HG03565 (cell line): ENCODE data around the gene SPATS2.

Experiments used
- ATAC-seq: cut with Tn5 transposase; IDR thresholded peaks from one replicate; pipeline ENCODE4 v1.9.1; 2021; ENCODE audit warnings: mild to moderate bottlenecking, moderate library complexity; ENCODE audit not compliant: unreplicated experiment

The SPATS2 gene

DNA sequence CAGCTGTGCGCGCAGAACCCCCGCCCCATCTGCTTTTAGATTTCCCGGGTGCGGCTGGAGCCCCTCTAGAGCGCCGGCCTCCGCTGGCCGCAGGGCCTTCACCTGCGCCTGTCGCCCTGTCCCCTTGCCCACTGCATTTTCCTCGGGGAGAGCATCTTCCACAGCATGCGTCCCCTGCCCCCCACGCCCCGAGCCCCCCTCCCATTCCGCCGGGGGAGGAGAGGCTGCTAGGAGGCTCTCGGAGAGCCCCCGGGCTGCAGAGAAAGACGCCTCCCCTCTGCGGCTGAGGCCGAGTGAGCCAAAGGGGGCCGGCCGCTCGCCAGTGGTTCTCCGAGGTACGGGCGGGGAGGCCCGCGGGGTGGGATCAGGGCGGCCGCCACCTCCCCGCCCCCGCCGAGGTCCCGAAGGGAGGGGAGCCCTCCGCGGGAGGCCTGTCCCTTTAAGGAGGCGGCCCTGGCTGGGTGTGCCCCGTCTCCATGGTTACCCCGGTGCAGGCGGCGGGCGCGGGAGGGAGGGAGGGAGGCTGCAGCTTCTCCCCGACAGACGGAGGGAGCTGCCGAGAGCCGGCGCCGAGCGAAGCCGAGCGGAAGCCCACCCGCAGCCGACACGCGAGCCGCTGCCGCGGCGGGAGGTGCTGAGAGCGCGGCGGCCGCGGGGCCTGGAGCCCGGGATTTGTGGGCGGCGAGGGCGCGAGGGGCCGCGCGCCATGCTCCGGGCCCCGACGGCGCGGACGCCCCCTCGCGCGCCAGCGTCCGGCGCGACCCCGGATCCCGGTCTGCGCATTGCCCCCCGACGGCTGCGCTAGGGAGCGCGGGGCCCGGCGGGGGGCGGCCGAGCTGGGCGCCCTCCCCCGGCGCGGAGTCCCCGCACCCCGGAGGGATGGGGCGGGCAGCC, 171.5 kb downstream of the SPATS2 start, which contains the start of gene KCNH3:
KCNH3 (plus strand) TSS at position 521 of the 894 bp plus-strand sequence. CDS start 387 bp downstream, outside the sequence.
- ATAC-seq = peak; percentile 58

GRCh38 chr12:49539406-49540228, 172.4 kb downstream of the SPATS2 start:
- ATAC-seq = no peak

DNA sequence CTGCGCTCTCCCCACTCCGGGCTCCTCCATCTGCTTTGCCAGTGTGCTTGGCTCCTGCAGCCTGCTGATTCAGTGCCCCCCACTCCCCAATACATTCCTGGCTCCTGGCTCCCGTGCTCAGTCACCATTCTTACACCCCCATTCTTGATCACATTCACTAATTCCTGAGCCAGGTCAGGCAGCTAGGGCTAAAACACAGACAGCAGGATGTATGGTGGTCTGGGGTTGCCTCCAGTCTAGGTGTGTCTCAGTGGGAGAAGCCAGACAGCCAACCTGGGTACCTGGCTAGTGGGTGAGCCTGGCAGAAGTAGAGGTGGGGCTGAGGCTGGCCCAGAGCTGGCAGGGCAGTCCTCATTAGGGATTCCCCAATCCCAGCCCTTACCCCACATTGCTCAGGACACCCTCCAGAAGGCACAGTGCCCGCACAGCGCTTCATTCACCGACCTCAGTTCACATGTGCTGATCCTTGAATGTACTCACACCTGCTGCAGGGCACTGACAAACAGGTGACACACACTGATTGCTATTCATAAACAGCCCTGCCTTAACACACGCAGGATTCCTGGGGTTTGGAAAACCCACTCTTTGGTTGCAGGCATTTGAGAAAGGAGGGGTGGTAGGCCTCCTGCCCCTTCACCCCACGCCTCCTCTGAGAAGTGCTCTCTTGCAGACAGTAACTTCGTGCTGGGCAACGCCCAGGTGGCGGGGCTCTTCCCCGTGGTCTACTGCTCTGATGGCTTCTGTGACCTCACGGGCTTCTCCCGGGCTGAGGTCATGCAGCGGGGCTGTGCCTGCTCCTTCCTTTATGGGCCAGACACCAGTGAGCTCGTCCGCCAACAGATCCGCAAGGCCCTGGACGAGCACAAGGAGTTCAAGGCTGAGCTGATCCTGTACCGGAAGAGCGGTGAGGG, 173.2 kb downstream of the SPATS2 start:
- ATAC-seq = no peak

- no peak for ATAC-seq
Measured at GRCh38 chr12:49541140-49541861, 174.0 kb downstream of the SPATS2 start.

GRCh38 chr12:49541911-49542505, 174.7 kb downstream of the SPATS2 start:
- no peak for ATAC-seq

DNA sequence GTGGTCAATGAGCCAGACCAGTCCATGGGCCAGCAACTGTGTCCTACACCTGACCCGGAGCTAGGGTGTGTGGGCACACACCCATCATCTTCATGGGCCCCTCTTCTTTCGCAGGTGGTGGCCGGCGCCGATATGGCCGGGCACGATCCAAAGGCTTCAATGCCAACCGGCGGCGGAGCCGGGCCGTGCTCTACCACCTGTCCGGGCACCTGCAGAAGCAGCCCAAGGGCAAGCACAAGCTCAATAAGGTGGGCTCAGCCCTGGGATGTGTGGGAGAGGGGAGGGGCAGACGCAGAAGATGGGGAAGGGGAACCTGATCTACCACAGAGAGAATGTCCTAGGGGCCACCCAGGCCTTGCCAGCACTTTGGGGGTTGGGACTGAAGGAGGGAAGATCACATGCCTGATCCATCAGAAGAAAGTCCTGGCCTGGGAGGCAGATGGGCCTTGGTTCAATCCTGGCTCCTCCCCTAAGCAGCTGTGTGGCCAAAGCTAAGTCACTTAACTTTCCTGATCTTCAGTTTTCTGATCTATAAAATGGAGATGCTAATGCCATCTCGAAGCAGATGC, 175.4 kb downstream of the SPATS2 start:
- no peak for ATAC-seq

GRCh38 chr12:49543221-49543913, 176.1 kb downstream of the SPATS2 start:
- ATAC-seq = no peak

DNA sequence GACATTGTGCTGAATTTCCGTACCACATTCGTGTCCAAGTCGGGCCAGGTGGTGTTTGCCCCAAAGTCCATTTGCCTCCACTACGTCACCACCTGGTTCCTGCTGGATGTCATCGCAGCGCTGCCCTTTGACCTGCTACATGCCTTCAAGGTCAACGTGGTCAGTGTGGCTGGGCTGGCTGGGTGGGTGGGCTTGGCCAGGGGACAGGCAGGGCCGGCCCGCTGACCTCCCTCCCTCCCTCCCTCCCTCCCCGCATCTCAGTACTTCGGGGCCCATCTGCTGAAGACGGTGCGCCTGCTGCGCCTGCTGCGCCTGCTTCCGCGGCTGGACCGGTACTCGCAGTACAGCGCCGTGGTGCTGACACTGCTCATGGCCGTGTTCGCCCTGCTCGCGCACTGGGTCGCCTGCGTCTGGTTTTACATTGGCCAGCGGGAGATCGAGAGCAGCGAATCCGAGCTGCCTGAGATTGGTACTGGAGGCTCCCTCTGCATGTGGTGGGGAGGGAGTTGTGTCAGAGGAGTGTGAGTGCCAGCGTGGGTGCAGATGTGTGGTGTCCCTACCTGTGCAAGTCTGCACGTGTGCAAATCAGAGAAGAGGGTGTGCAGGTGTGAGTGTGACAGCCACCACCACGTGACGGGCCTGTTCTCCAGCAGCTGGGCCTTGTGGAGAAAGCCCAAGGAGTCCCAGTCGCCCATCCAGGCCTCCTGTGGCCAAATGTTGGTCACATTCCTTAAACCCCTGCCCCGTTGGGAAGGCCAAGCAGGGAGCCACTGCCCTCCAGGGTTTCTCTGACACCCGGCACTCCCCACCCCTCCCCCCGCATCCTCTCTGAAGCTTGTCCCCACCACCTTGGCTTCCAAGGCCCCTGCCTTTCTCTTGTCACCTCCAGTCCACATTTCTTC, 176.9 kb downstream of the SPATS2 start:
- ATAC-seq = no peak

- ATAC-seq = no peak
Measured at GRCh38 chr12:49545815-49546214, 178.6 kb downstream of the SPATS2 start.

DNA sequence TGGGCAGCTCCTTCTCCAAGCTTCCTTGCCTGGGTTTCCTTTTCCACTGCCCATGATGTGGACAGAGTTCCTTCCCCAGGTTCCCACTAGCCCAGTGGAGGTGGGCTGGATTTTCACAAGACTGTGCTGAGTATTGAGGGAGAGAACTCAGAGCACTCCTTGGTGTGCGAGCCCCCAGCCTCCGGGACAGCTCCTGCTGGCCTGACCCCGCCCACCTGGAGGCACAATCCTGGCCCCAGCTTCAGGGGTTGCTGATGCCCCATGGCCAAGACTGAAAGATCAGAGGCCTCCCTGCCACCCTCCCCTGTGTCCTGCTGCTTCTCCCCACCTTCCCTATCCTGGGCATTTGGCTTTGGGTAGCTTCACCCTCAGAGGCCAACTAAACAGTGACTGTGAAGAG, 179.2 kb downstream of the SPATS2 start:
- no peak for ATAC-seq

DNA sequence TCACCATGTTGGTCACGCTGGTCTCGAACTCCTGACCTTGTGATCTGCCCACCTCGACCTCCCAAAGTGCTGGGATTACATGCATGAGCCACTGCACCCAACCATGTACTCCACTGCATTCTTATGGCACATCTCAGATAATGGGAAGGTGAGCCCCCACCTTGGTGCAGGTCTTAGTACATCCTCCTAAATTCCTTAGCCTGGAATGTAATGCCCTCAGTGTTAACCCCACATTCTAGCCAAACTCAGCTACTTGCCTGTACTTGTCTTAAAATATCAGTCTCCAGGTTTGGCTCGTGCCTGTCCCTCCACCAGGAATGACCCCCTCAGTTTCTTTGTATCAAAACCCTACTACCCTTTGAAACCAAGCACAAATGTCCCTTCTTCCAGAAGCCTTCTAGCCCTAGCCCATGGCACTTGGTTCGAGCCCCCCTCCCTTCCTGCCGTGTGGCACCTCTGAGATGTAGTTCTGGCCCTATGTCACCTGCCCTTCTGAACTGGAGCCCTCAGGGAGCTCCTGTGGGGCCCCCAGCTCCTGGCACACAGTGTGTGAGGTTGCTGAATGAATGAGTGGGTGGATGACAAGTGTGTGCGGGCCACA, 179.9 kb downstream of the SPATS2 start:
- no peak for ATAC-seq

GRCh38 chr12:49548481-49548821, 181.2 kb downstream of the SPATS2 start:
- no peak for ATAC-seq

DNA sequence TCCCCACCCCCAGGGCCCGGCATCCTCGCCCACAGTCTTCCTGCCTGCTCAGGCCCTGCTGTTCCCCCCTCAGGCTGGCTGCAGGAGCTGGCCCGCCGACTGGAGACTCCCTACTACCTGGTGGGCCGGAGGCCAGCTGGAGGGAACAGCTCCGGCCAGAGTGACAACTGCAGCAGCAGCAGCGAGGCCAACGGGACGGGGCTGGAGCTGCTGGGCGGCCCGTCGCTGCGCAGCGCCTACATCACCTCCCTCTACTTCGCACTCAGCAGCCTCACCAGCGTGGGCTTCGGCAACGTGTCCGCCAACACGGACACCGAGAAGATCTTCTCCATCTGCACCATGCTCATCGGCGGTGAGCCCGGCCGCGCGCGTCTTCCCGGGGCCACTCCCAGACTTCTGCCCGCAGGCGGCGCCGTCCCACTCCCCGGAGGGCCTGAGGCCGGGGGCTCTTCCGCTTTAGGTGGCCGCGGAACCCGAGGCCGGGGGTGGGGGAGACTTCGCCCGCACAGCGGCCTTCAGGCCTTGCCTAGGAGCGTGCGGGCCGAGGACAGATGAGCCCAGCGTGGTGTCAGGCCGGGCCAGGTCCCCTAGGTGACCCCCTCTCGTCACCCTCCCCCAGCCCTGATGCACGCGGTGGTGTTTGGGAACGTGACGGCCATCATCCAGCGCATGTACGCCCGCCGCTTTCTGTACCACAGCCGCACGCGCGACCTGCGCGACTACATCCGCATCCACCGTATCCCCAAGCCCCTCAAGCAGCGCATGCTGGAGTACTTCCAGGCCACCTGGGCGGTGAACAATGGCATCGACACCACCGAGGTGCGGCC, 181.8 kb downstream of the SPATS2 start:
- ATAC-seq = no peak

GRCh38 chr12:49549735-49550692, 182.8 kb downstream of the SPATS2 start:
- ATAC-seq = no peak

DNA sequence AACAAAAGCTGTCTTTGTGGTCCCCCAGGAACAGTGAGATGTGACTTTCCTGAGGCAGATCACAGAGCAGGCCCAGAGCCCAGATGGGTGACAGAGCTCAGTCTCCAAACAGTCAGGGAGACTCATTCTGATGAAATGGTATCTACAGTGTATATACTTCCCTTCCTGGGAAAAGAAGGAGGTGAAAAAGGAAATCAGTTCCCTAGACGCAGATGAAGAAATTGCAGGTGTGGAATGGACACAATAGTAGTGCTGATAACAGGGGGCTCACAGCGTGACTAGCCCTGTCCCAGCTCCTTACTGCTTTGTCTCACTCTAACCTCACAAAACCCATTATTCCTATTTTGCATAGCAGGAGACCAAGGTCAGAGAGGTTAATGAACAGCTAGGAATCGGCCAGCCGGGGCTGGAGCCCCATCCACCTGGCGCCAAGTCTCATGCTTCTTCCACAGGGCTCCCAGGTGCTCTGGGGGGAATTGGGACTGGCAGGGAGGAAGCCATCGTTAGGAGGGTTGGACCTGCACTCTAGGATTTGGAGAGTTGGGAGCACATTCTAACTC, 183.5 kb downstream of the SPATS2 start:
- ATAC-seq = no peak
